Left colon (tissue), 2 donors: ENCODE results near the gene TEKT3. TPM values are rescaled to one million over a fixed set of nuclear protein-coding genes. Genes with fewer than 3 reads are reported as not detected.

Source experiments
- ATAC-seq: fragments of 200-7000 bp; cut with Tn5 transposase; one replicate; pipeline ENCODE4 v1.9.1; 2020; ENCODE audit warnings: mild to moderate bottlenecking, moderate library complexity
- DNase-seq, 2 donors: peaks; one replicate each; pipeline ENCODE4 v3.0.0-alpha.2; 2020
- intact Hi-C, 2 donors: fragments of 100-400 bp; cut with DNase I in 1 of 2; cut with micrococcal nuclease in 1 of 2; formaldehyde crosslinking; loops; one replicate each; pipeline versions ENCODE4 v1.11.2 to v1.14.0; 2022; cut with DNase I, micrococcal nuclease
- total RNA-seq, 2 donors: library from RNA; stranded (reverse); fragmentation: NEBNext Ultra II Directional; extraction: Animal tissue kit (Norgen Biotek cat#: 25700); gene quantifications; one replicate each; pipeline ENCODE4 v1.2.1, GENCODE V29; 2021
- donor health status: DM: no; HTN: no; CAD: no.
- donor health status: DM: yes; HTN: yes; CAD: no.

The TEKT3 gene
- total RNA-seq, 2 donors from 2014 or later: 0.36 to 0.64 TPM

- intact Hi-C loops: no loop called here
- DNase-seq (no peak), ATAC-seq (no peak)
Observed at GRCh38 chr17:15308758-15309157, 32.6 kb downstream of the TEKT3 start.

- ATAC-seq (no peak), DNase-seq (peak; percentile 8 to 36)
- intact Hi-C loops: no loop called here
Observed at GRCh38 chr17:15307710-15308111, 33.7 kb downstream of the TEKT3 start.

- ATAC-seq: no peak
- DNase-seq: no peak
- intact Hi-C loops: no loop called here
Observed at GRCh38 chr17:15303851-15304250, 37.5 kb downstream of the TEKT3 start.

GRCh38 chr17:15303268-15303667, 38.1 kb downstream of the TEKT3 start:
- no peak for ATAC-seq
- intact Hi-C loops: no loop called here
- DNase-seq: no peak

- DNase-seq (no peak), ATAC-seq (no peak)
- intact Hi-C loops: no loop called here
Observed at GRCh38 chr17:15301845-15302244, 39.6 kb downstream of the TEKT3 start.

GRCh38 chr17:15298176-15298575, 43.2 kb downstream of the TEKT3 start:
- DNase-seq: no peak
- intact Hi-C loops: no loop called here
- no peak for ATAC-seq

GRCh38 chr17:15293558-15293957, 47.8 kb downstream of the TEKT3 start:
- intact Hi-C loops: no loop called here
- DNase-seq (no peak), ATAC-seq (no peak)

- ATAC-seq (no peak), DNase-seq (no peak)
- intact Hi-C loops: no loop called here
Observed at GRCh38 chr17:15291674-15292361, 49.6 kb downstream of the TEKT3 start.

- intact Hi-C loops: no loop called here
- ATAC-seq: no peak
- DNase-seq: no peak
Observed at GRCh38 chr17:15290605-15291004, 50.8 kb downstream of the TEKT3 start.

GRCh38 chr17:15289285-15290183, 51.9 kb downstream of the TEKT3 start:
- ATAC-seq (peak; percentile 44), DNase-seq (no peak)
- intact Hi-C loops: no loop called here

GRCh38 chr17:15288859-15289258, 52.5 kb downstream of the TEKT3 start:
- no peak for DNase-seq
- intact Hi-C loops: no loop called here
- ATAC-seq: no peak

- no peak for DNase-seq
- intact Hi-C loops: no loop called here
- no peak for ATAC-seq
Observed at GRCh38 chr17:15287538-15288267, 53.7 kb downstream of the TEKT3 start.

GRCh38 chr17:15285466-15285865, 55.9 kb downstream of the TEKT3 start:
- DNase-seq: no peak
- ATAC-seq: no peak
- intact Hi-C loops: no loop called here

GRCh38 chr17:15284537-15284936, 56.9 kb downstream of the TEKT3 start:
- no peak for DNase-seq
- ATAC-seq: no peak
- intact Hi-C loops: no loop called here

GRCh38 chr17:15284107-15284506, 57.3 kb downstream of the TEKT3 start:
- intact Hi-C loops: no loop called here
- DNase-seq (no peak), ATAC-seq (no peak)

- DNase-seq: no peak
- intact Hi-C loops: no loop called here
- no peak for ATAC-seq
Observed at GRCh38 chr17:15281909-15282308, 59.5 kb downstream of the TEKT3 start.

- ATAC-seq (no peak), DNase-seq (no peak)
- intact Hi-C loops: no loop called here
Observed at GRCh38 chr17:15278924-15279477, 62.4 kb downstream of the TEKT3 start.

- DNase-seq (no peak), ATAC-seq (no peak)
- intact Hi-C loops: no loop called here
Observed at GRCh38 chr17:15278380-15278779, 63.0 kb downstream of the TEKT3 start.

GRCh38 chr17:15274017-15274416, 67.4 kb downstream of the TEKT3 start:
- intact Hi-C loops: no loop called here
- no peak for ATAC-seq
- no peak for DNase-seq
